Measurements from ENCODE around the gene GNG12. TPM values are rescaled to one million over a fixed set of nuclear protein-coding genes. Genes with fewer than 3 reads are reported as not detected.
A peak's percentile ranks its signal among the peaks of the same experiment; 100 is the strongest.

The GNG12 gene
- total and polyA plus RNA-seq, 2 experiments from 2014 or later: 265 to 309 TPM

- in situ Hi-C loops (cut with MboI): no loop called here
Measured at GRCh38 chr1:67700692-67701410, 132.4 kb downstream of the GNG12 start.

GRCh38 chr1:67700220-67700619, 133.0 kb downstream of the GNG12 start:
- peaks cover 33% of the 10 kb centered on the region for H3K36me3 ChIP-seq (ENCODE audit: low read depth)
- in situ Hi-C loops (cut with MboI): no loop called here
- H3K4me1 ChIP-seq (ENCODE audit: insufficient read depth): peaks cover 10% of the 10 kb centered on the region; the same call in 1 of the 2 replicates
- peaks cover 20% of the 10 kb centered on the region for H3K79me2 ChIP-seq (ENCODE audit: insufficient read depth)
- H3K9me2 ChIP-seq (ENCODE audit: insufficient read depth): no peaks in the 10 kb centered on the region
- DNase-seq: no peak
- peaks cover 18% of the 10 kb centered on the region; the same call in 1 of the 2 replicates for H3F3A ChIP-seq (ENCODE audit: insufficient read depth)
- WGBS, 2 experiments (ENCODE audit: low coverage in 1 of 2, low lambda C conversion rate in 2 of 2, missing lambda C conversion rate in 2 of 2): 79 to 90% methylated on average over 4 of the region's 4 CpGs
- no peak overlapping the region for H3K9ac ChIP-seq
- no peak overlapping the region for H2AFZ ChIP-seq
- no peak for TF ChIP-seq EZH2 (IDR thresholded peaks at IDR 0.05; ENCODE audit: insufficient read depth, poor library complexity, severe bottlenecking)
- H4K20me1 ChIP-seq (ENCODE audit: insufficient read depth): no peaks in the 10 kb centered on the region
- no peaks in the 10 kb centered on the region for H3K9me3 ChIP-seq (ENCODE audit: low read depth)
- no peak overlapping the region for H3K4me2 ChIP-seq (ENCODE audit: unreplicated experiment)
- no peak overlapping the region for H3K27ac ChIP-seq
- H3K4me3 ChIP-seq: no peak overlapping the region
- no peaks in the 10 kb centered on the region for H3K27me3 ChIP-seq (replicated peaks; ENCODE audit: insufficient read depth)

More at GRCh38 chr1:67700692-67701410, 132.4 kb downstream of the GNG12 start:
- Histone ChIP-seq H3K9ac (no peak overlapping the region), H3K4me3 (no peak overlapping the region), H3K27ac (no peak overlapping the region), H2AFZ (no peak overlapping the region), H3F3A (ENCODE audit: insufficient read depth) (peaks cover 17% of the 10 kb centered on the region; the same call in 1 of the 2 replicates), H3K4me1 (ENCODE audit: insufficient read depth) (peaks cover 10% of the 10 kb centered on the region; the same call in 1 of the 2 replicates), H3K9me3 (ENCODE audit: low read depth) (no peaks in the 10 kb centered on the region), H3K36me3 (ENCODE audit: low read depth) (peaks cover 40% of the 10 kb centered on the region), H3K9me2 (ENCODE audit: insufficient read depth) (no peaks in the 10 kb centered on the region), H4K20me1 (ENCODE audit: insufficient read depth) (no peaks in the 10 kb centered on the region), H3K4me2 (ENCODE audit: unreplicated experiment) (peak overlapping the region; percentile 14), H3K79me2 (ENCODE audit: insufficient read depth) (peaks cover 26% of the 10 kb centered on the region), H3K27me3 (replicated peaks; ENCODE audit: insufficient read depth) (no peaks in the 10 kb centered on the region)
- 73 to 76% methylated on average over 8 of the region's 8 CpGs for WGBS, 2 experiments (ENCODE audit: low coverage in 1 of 2, low lambda C conversion rate in 2 of 2, missing lambda C conversion rate in 2 of 2)
- DNase-seq: peak; percentile 29
- TF ChIP-seq EZH2 (IDR thresholded peaks at IDR 0.05; ENCODE audit: insufficient read depth, poor library complexity, severe bottlenecking) (no peak), EZH2phosphoT487 (IDR thresholded peaks at IDR 0.05; ENCODE audit: insufficient read depth, low read depth) (no peak)

GRCh38 chr1:67696708-67697107, 136.6 kb downstream of the GNG12 start:
- Histone ChIP-seq H3K4me3 (no peak overlapping the region), H3K27me3 (replicated peaks; ENCODE audit: insufficient read depth) (no peaks in the 10 kb centered on the region), H3K79me2 (ENCODE audit: insufficient read depth) (peaks cover 1% of the 10 kb centered on the region; the same call in 1 of the 2 replicates), H3K27ac (no peak overlapping the region), H4K20me1 (ENCODE audit: insufficient read depth) (no peaks in the 10 kb centered on the region), H3K36me3 (ENCODE audit: low read depth) (peaks cover 6% of the 10 kb centered on the region; the same call in 1 of the 2 replicates), H3K9ac (no peak overlapping the region), H2AFZ (no peak overlapping the region), H3F3A (ENCODE audit: insufficient read depth) (peaks cover 30% of the 10 kb centered on the region), H3K4me1 (ENCODE audit: insufficient read depth) (peaks cover 10% of the 10 kb centered on the region; the same call in 1 of the 2 replicates), H3K9me3 (ENCODE audit: low read depth) (no peaks in the 10 kb centered on the region), H3K4me2 (ENCODE audit: unreplicated experiment) (no peak overlapping the region), H3K9me2 (ENCODE audit: insufficient read depth) (no peaks in the 10 kb centered on the region)
- 96 to 98% methylated on average over 3 of the region's 3 CpGs for WGBS, 2 experiments (ENCODE audit: low coverage in 1 of 2, low lambda C conversion rate in 2 of 2, missing lambda C conversion rate in 2 of 2)
- DNase-seq: no peak
- no peak for TF ChIP-seq EZH2phosphoT487 (IDR thresholded peaks at IDR 0.05; ENCODE audit: insufficient read depth, low read depth)
- TF ChIP-seq EZH2 (IDR thresholded peaks at IDR 0.05; ENCODE audit: insufficient read depth, poor library complexity, severe bottlenecking): no peak
- in situ Hi-C loops (cut with MboI): no loop called here

GRCh38 chr1:67695963-67696362, 137.3 kb downstream of the GNG12 start:
- Histone ChIP-seq H3K9me3 (ENCODE audit: low read depth) (no peaks in the 10 kb centered on the region), H3K4me3 (no peak overlapping the region), H3K27me3 (replicated peaks; ENCODE audit: insufficient read depth) (no peaks in the 10 kb centered on the region), H3K9me2 (ENCODE audit: insufficient read depth) (no peaks in the 10 kb centered on the region), H3K4me2 (ENCODE audit: unreplicated experiment) (no peak overlapping the region), H2AFZ (no peak overlapping the region), H3K9ac (no peak overlapping the region), H3K27ac (no peak overlapping the region), H4K20me1 (ENCODE audit: insufficient read depth) (no peaks in the 10 kb centered on the region), H3K4me1 (ENCODE audit: insufficient read depth) (0 out of 2 replicates have a peak, but pooled peaks cover 4% of the 10 kb centered on the region), H3K36me3 (ENCODE audit: low read depth) (no peaks in the 10 kb centered on the region), H3F3A (ENCODE audit: insufficient read depth) (peaks cover 38% of the 10 kb centered on the region), H3K79me2 (ENCODE audit: insufficient read depth) (no peaks in the 10 kb centered on the region)
- 96 to 98% methylated on average over 2 of the region's 2 CpGs for WGBS, 2 experiments (ENCODE audit: low coverage in 1 of 2, low lambda C conversion rate in 2 of 2, missing lambda C conversion rate in 2 of 2)
- DNase-seq: no peak
- TF ChIP-seq EZH2 (IDR thresholded peaks at IDR 0.05; ENCODE audit: insufficient read depth, poor library complexity, severe bottlenecking) (no peak), EZH2phosphoT487 (IDR thresholded peaks at IDR 0.05; ENCODE audit: insufficient read depth, low read depth) (no peak)
- in situ Hi-C loops (cut with MboI): no loop called here
